ENCODE results near the gene LDB3. TPM values are rescaled to one million over a fixed set of nuclear protein-coding genes. Genes with fewer than 3 reads are reported as not detected.

Gene LDB3
- total RNA-seq, 2 experiments from 2014 or later: 0.05 to 0.08 TPM

GRCh38 chr10:86706401-86706841 is 38.1 kb downstream of the LDB3 start:
- intact Hi-C loops (cut with DNase I, micrococcal nuclease): no loop called here
- no peak overlapping the region for H3K27ac ChIP-seq (ENCODE audit: low read depth in 1 of 2, low read length in 2 of 2)
- TF ChIP-seq CTCF (IDR thresholded peaks at IDR 0.05): no peak
- H3K4me3 Mint-ChIP-seq: no peak overlapping the region
- H3K27me3 ChIP-seq (ENCODE audit: control insufficient read depth in 1 of 2, insufficient read depth in 2 of 2, low read length in 2 of 2): no peaks in the 10 kb centered on the region
- H3K9me3 ChIP-seq (ENCODE audit: control insufficient read depth in 1 of 2, insufficient read depth in 1 of 2, low read length in 2 of 2): peaks cover 0 to 9% of the 10 kb centered on the region in 2 experiments
- peaks cover 7% of the 10 kb centered on the region for H3K4me1 Mint-ChIP-seq (ENCODE audit: low read depth)
- H3K9me3 Mint-ChIP-seq: no peaks in the 10 kb centered on the region
- ChIA-PET POLR2A (no interaction called here), CTCF (no interaction called here)
- H3K27ac Mint-ChIP-seq: no peak overlapping the region
- H3K27me3 Mint-ChIP-seq: no peaks in the 10 kb centered on the region
- H3K4me3 ChIP-seq (ENCODE audit: low read length): no peak overlapping the region
- H3K4me1 ChIP-seq (ENCODE audit: insufficient read depth, low read length): peaks cover 8% of the 10 kb centered on the region
- ATAC-seq (ENCODE audit: poor library complexity) (no peak), DNase-seq (no peak)
- H3K36me3 Mint-ChIP-seq (ENCODE audit: low read depth): peaks cover 6% of the 10 kb centered on the region
- H3K36me3 ChIP-seq (ENCODE audit: insufficient read depth, low read length): no peaks in the 10 kb centered on the region

- no peak overlapping the region for H3K4me3 ChIP-seq (ENCODE audit: low read length)
- no peak overlapping the region for H3K27ac ChIP-seq (ENCODE audit: low read depth in 1 of 2, low read length in 2 of 2)
- POLR2A ChIA-PET: no interaction called here
- Mint-ChIP-seq H3K27ac (no peak overlapping the region), H3K9me3 (no peaks in the 10 kb centered on the region), H3K4me3 (no peak overlapping the region), H3K27me3 (no peaks in the 10 kb centered on the region), H3K4me1 (ENCODE audit: low read depth) (peaks cover 9% of the 10 kb centered on the region), H3K36me3 (ENCODE audit: low read depth) (peaks cover 6% of the 10 kb centered on the region)
- no peak for ATAC-seq (ENCODE audit: poor library complexity)
- DNase-seq: no peak
- CTCF ChIA-PET: no interaction called here
- peaks cover 0 to 9% of the 10 kb centered on the region in 2 experiments for H3K9me3 ChIP-seq (ENCODE audit: control insufficient read depth in 1 of 2, insufficient read depth in 1 of 2, low read length in 2 of 2)
- no peaks in the 10 kb centered on the region for H3K27me3 ChIP-seq (ENCODE audit: control insufficient read depth in 1 of 2, insufficient read depth in 2 of 2, low read length in 2 of 2)
- TF ChIP-seq CTCF (IDR thresholded peaks at IDR 0.05): no peak
- H3K4me1 ChIP-seq (ENCODE audit: insufficient read depth, low read length): peaks cover 10% of the 10 kb centered on the region
- no peaks in the 10 kb centered on the region for H3K36me3 ChIP-seq (ENCODE audit: insufficient read depth, low read length)
- intact Hi-C loops (cut with DNase I, micrococcal nuclease): no loop called here
Observed at GRCh38 chr10:86706977-86707376, 38.7 kb downstream of the LDB3 start.

GRCh38 chr10:86707505-86707904 is 39.2 kb downstream of the LDB3 start:
- no peak for DNase-seq
- ATAC-seq (ENCODE audit: poor library complexity): no peak
- TF ChIP-seq CTCF (IDR thresholded peaks at IDR 0.05): no peak
- no peaks in the 10 kb centered on the region for H3K9me3 Mint-ChIP-seq
- CTCF ChIA-PET: no interaction called here
- H3K27ac Mint-ChIP-seq: no peak overlapping the region
- H3K4me3 Mint-ChIP-seq: no peak overlapping the region
- no peak overlapping the region for H3K4me3 ChIP-seq (ENCODE audit: low read length)
- no peaks in the 10 kb centered on the region for H3K27me3 Mint-ChIP-seq
- peaks cover 14% of the 10 kb centered on the region for H3K4me1 Mint-ChIP-seq (ENCODE audit: low read depth)
- peaks cover 15% of the 10 kb centered on the region for H3K4me1 ChIP-seq (ENCODE audit: insufficient read depth, low read length)
- H3K36me3 Mint-ChIP-seq (ENCODE audit: low read depth): peaks cover 6% of the 10 kb centered on the region
- H3K9me3 ChIP-seq (ENCODE audit: control insufficient read depth in 1 of 2, insufficient read depth in 1 of 2, low read length in 2 of 2): peaks cover 0 to 9% of the 10 kb centered on the region in 2 experiments
- H3K27me3 ChIP-seq (ENCODE audit: control insufficient read depth in 1 of 2, insufficient read depth in 2 of 2, low read length in 2 of 2): no peaks in the 10 kb centered on the region
- intact Hi-C loops (cut with DNase I, micrococcal nuclease): no loop called here
- POLR2A ChIA-PET: no interaction called here
- H3K27ac ChIP-seq (ENCODE audit: low read depth in 1 of 2, low read length in 2 of 2): no peak overlapping the region
- H3K36me3 ChIP-seq (ENCODE audit: insufficient read depth, low read length): no peaks in the 10 kb centered on the region

All from CD4-positive, alpha-beta T cell (primary cell).